ENCODE measurements around the gene KIAA1586.
"Not testable (repeated sequence)": the region's sequence is repeated elsewhere in the genome, so short reads cannot be mapped to it uniquely, and the experiment has no call there.

Gene KIAA1586

DNA sequence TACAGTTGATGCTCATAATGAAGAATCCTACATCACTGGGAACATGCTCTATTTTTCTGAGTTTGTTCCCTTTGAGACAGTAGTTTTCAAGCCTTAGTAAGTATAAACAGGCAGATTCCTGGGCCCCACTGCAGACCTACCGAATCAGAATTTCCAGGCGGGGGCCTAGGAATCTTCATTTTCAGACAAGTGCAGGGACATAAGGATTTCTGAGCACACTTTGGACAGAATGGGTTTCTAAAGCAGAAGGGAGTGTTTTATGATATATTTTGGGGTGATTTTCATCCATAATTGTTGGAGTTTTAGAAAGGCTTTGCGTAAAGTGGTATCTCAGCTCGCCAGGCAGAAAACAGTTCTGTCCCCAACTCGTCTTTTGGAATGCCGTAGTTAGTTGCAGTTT, 1.4 kb downstream of the KIAA1586 start:
- FAIRE-seq: not testable (repeated sequence)

DNA sequence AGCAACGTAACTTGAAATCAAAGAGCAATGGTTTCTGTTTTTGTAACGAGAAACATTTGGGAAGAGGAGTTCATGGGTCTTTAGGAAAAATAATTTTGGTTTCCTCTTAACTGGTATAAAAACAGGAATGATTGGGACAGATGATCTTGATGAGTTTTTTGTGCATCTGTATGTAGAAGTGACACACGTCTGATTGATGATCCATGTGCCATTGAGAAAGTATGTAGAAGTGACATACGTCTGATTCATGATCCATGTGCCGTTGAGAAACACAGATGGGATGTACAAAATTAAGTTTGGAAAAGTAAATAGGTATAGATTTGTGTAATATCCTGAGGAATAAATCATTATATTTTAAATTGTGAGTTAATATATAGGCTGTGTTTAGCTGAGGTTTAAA, 2.1 kb downstream of the KIAA1586 start:
- FAIRE-seq: no peak

DNA sequence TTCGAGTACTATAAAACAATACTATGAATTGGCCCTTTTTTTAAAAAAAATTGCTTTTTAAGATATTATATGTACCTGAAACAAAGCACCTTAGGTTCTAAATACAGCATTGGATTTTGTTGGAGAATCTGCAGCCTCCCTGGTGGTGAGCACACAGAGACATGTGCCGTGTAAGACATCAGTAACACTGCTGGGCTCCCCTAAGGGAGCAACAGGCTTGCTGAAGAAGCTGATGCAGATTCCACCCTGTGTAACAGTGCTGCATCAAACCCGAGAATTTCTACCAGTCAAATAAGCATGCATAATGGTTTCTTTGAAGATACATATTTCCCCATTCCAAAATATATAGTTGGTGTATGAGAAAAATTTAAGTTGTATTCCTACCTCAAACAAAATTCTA, 17.4 kb downstream of the KIAA1586 start:
- no peak for FAIRE-seq

DNA sequence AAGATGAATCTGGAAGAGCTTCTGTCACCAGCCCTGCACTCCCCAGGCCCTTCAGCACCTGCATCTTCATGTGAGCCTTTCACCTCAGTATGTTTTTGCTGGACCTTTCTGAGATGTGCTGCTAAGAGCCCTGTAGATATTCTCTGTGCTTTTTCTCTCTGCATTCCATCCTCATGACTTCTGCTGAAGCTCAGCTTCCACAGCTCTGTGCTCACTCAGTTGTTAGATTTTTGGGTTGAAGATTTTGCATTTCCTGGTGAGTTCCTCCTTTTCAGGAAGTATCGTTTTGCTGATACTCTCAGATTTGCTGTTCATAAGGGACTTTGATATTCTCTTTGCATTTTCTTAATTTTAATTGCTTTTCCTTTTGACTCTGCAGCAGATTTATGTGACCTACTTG, 18.3 kb downstream of the KIAA1586 start:
- no peak for FAIRE-seq

DNA sequence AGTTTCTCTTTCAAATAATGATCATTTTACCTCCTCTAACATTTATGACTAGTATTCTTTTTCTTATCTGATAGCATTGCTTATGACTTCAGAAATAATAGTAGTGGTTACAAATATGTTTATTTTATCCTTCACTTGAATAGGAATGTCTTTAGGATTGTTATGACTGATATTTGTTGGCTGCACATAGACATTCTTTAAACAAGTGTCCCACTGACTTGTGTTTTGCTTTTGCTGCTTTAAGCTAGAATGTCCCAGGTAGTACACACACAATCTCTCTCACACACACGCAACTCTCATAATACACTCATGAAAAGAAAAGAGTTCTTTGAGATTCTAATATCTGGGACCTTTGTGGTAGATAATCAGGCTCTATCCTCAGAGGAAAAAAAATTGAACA, 21.6 kb downstream of the KIAA1586 start:
- FAIRE-seq: no peak

DNA sequence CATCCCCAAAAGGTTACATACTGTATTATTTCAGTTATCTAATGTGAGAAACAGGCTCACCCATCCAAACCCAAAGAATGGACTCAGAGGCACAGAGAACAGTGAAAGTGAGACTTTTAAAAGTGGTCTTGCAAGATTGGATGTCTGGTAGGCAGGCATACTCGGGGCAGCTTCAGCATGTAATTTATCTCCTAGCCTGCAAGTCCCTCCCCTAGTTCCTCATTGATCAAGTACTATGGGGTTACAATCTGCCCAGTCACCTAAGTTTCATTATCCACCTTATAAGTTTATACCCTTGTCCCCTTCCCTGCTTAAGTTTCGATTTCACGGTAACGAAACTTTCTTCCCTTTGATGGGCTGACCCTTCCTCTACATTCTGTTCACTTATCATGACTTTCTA, 22.7 kb downstream of the KIAA1586 start:
- no peak for FAIRE-seq

DNA sequence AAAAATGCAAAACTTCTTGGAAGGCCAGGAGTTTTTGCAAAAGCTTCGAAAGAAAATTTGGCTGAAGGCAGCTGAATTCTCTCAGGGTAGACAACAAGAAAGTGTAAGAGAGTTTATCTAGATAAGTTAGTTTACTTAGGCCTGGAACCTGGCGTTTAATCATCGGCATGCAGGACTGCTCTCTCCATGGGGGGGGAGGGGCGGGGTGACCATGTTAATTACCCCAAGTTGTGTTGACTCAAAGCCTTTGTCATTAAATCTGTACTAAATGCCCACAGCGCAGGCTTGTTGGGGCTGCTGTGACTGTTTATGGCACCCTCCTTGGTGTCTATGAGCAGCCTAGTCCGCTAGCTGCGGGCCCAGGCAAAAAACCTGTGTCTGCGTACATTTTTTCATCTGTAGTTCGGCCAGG, 23.4 kb downstream of the KIAA1586 start:
- no peak for FAIRE-seq

DNA sequence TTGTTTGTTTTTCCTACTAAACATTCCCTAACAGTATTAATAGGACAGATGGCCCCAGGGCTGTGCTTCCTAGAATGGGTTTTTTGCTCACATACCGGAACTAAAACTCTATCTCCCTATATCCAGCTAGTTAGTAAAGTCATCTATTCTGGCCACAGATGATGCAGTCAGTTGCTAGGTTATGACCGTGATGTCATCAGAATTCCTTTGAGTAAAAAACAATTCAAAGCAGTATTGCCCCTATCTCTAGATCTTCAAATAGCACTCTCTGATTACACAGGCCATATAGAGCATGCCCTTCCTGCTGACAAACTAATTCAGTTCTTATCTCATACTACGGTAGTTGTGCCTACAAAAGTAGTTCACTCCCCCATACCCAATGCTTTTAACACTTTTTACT, 25.6 kb downstream of the KIAA1586 start:
- no peak for FAIRE-seq

DNA sequence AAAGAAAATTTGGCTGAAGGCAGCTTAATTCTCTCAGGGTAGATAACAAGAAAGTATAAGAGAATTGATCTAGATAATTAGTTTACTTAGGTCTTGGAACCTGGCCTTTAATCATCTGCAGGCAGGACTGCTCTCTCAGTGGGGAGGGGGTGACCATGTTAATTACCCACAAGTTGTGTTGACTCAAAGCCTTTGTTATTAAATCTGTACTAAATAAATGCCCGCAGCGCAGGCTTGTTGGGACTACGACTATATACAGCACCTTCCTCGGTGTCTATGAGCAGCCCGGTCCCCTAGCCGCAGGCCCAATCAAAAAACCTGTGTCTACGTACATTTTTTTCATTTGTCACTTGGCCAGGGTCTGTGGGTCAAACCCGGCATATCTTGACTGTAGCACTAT, 27.9 kb downstream of the KIAA1586 start:
- no peak for FAIRE-seq

DNA sequence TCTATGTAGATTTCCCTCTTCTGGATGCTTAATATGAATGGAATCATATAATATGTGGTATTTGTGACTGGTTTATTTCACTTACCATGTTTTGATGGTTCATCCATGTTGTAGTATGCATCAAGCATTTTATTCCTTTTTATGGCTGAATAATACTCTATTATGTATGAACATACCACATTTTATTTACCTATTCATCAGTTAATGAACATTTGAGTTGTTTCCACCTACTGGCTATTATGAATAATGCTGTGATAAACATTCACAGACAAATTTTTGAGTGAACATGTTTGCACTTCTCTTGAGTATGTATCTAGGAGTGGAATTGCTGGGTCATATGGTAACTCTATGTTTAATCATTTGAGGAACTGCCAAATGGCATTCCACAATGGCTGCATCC, 28.6 kb downstream of the KIAA1586 start:
- no peak for FAIRE-seq

DNA sequence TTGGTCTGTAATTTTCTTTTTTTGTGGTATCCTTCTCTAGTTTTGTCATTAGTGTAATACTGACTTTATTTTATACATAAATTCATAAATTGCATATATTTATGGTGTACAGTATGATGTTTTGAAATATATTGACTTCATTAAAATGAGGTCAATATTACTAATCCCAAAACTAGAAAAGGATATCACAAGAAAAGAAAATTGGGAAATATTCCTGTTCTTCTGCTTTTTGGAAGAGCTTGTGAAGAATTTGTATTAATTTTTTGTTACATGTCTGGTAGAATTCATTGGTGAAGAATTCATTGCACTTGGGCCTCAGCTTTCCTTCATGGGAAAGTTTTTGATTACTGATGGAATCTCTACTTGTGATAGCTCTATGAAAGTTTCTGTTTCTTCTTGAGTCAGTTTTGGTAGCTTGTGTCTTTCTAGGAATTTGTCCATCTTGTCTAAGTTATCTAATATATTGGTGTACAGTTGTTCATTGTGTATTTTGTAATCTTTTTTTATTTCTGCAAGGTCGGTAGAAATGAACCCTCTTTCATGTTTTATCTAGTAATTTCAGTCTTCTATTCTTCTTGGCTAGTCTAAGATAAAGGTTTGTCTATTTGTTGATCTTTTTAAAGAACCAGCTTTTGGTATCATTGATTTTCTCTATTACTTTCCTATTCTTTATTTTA, 32.2 kb downstream of the KIAA1586 start:
- no peak for FAIRE-seq

DNA sequence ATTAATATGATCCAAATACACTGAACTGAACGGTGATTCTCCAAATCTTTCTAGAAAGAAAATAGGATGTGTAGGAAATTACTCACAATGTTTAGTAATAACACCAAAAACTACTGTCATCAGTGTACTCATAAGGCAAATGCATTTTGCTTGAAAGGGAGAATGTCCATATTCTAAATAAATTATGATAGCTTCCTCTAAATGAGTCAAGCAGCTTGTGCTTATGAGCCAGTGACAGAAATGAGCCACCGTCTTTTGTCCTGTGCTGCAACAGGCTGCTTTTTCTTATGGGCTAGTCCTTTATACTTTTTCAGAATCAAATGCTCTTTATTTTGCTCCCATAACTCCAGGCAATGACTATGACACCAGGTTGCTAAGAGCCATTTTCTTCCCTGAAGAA, 39.0 kb downstream of the KIAA1586 start:
- no peak for FAIRE-seq

DNA sequence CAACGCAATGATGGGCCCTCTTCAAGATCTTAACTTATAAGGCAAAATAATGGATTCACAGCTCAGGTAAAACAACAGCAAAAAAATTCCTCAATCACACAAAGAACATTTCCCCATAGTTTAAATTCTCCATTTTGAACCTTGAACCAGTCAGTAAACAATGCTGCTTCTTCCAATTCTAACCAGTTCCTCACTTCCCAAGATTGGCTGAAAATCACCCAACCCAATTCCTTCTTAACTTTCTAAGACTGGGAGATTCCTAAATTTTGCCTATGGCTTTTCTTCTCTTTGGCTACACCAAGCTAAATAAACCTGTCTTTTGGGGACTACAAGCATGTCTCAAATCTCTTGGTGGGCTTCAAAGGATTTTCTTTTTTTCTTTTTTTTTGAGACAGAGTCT, 40.4 kb downstream of the KIAA1586 start:
- FAIRE-seq: no peak

DNA sequence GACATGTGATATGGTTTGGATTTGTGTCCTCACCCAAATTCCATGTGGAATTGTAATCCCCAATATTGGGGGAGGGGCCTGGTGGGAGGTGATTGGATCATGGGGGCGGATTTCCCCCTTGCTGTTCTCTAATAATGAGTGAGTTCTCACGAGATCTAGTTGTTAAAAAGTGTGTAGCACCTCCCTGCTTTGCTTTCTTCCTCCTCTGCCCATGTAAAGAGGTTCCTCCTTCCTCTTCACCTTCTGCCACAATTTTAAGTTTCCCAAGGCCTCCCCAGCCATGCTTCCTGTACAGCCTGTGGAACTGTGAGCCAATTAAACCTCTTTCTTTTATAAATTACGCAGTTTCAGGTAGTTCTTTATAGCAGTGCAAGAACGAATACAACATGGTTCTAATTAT, 41.4 kb downstream of the KIAA1586 start:
- no peak for FAIRE-seq

DNA sequence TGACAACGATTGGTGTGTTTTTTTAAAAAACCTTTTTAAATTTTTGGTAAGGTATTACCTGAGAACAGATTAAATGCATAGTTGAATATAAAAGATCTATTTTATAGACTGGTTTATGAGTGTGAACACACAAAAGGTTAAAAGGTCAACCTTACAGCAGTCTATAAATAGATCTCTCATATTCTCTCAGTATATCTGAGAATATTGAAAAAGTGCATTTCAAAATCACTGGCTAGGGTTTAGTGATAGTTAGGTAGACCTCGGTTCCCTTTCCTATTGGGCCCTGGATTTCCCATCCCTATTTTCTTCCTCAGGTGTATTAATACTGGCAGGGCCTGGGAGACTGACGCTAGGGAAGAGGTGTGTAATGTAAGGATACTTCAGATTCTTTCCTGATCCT, 42.8 kb downstream of the KIAA1586 start:
- no peak for FAIRE-seq

DNA sequence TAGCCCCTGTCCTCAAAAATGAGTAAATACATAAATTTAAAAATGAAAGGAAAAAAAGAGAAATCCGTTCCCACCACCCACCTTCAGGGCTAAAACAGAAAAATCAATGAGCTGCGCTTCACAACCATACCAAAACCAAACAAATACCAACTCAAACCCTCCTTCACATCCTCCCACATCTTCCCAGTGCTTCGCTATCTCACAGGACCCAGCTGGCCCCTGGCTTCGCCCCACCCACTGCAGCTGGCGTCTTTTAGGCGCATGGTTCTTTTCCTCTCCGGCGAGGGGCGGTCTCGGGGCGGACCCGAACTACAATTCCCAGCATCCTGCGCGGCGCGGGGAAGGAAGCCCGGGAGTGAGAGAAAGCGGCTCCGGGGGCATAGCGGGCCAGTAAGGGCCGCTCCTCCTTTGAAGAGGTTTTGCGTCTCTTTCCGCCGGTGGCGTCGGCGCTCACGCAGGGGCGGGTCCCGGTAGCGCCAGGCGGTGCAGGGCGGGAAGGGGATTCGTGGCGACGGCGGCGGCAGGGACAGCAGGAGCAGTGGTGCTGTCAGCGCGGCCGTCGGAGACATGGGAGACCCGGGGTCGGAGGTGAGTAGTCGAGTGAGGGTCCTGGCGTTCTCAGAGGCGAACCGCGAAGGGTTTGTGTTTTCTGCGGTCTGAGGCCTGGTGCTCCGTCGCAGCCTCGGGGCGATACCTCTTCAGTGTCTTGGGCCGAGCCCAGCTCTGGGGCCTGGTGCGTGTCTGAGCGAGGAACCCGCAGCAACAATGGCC, 43.4 kb downstream of the KIAA1586 start, which contains the start of gene ZNF451:
ZNF451 (plus strand) TSS at position 502 of the 771 bp plus-strand sequence; CDS start at position 568, 66 bp downstream.
- FAIRE-seq: peak; percentile 62

DNA sequence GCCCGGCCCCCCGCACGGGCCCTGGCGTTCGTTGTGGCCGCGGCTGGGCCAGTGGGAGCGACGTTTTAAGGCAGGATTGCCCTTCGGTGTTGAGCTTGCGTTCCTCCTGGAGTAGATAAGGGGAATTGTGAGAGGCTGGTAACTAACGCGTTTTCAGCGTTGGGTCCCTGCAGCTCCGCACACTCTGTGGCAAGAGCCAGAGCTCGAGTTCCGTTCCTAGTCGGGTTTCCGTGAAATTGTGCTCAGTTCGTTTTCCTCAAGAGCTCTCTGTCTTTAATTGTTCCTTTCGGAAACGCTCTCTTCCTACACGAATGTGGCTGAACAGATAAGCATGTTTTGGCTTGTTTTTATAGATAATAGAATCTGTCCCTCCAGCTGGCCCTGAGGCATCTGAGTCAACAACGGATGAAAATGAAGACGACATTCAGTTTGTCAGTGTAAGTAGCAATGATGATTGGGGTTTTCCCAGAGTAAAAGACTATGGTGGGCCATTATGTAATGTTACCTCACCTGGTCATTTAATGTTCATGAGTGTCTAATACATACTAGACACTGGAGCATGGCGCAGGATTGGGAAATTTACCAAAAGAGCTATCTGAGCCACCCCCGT, 44.1 kb downstream of the KIAA1586 start:
- FAIRE-seq: not testable (repeated sequence)

DNA sequence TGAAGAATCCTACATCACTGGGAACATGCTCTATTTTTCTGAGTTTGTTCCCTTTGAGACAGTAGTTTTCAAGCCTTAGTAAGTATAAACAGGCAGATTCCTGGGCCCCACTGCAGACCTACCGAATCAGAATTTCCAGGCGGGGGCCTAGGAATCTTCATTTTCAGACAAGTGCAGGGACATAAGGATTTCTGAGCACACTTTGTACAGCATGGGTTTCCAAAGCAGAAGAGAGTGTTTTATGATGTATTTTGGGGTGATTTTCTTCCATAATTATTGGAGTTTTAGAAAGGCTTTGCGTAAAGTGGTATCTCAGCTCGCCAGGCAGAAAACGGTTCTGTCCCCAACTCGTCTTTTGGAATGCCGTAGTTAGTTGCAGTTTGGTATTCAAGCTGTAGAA, 44.9 kb downstream of the KIAA1586 start:
- FAIRE-seq: not testable (repeated sequence)

DNA sequence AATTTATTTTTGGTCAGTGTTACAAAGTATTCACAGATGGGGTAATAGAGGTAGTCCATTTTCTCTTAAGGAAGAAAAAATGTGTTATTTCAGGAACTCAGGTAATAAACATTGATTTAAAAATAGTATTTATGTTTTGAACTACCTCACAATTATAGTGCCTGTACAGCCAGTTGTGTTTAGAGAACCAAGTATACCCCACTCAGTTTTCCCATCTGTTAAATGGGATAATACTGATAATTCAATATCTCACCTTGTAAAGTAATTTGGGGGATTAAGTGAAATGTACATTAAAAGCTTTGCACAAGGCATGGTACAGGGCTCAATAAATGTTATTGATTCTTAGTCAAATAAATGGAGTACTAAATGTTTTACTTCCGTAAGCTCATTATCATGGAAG, 48.2 kb downstream of the KIAA1586 start:
- FAIRE-seq: no peak

DNA sequence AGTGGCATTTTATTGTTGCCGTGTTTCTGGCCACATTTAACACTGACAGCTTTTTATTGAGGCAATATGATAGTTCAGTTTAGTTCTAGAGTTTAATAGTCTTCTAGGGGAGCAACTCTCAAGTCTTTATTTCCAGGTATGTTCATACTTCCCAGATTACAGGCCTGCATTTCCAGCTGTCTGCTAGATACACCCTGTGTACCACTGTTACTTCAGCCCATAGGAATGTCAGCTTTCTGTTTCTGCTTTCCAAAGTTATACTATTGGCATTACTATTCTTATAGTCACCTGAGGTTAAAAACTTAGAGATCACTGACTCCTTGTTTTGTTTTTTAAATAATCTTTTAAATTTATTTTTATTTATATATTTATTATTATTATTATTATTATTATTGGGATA, 51.1 kb downstream of the KIAA1586 start:
- FAIRE-seq: no peak

DNA sequence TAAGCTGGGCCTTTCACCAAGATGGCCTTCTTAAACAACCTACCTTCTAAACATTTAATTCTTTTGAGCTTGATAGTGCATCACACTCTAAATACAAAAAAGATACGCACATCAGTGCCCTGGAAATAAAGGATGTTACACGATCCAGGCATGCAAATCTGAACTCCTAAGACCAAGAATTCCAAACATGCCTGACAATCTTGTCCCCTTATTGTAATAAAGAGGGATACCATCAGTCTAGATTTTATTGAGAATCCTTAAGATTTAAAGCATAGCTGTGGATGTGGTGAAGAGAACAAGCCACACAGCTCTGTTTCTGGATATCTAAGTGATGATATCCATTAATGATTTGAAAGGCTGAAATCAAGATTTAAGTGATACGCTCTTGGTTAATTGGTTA, 56.5 kb downstream of the KIAA1586 start:
- FAIRE-seq: no peak

DNA sequence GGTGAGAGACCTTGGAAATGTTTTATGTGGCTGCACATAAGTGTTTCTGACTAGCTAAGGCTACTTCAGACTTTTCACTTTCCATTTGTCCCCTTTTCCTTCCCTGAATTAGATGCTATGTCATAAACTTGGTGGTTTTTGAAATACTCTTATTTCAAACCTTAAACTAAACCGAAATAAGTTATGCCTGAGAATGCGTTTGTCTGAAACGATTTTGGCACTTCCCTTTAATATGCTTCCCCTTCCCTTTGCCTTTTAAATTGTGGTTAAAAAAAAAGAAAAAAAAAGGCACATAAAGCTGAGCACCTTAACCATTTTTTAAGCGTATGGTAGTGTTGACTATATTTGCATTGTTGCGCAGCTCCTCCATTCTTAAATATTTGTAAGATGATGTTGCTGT, 57.8 kb downstream of the KIAA1586 start:
- no peak for FAIRE-seq
